H1 (cell line): Measurements from ENCODE around the gene SNX13. TPM values are rescaled to one million over a fixed set of nuclear protein-coding genes. Genes with fewer than 3 reads are reported as not detected.
A peak's percentile ranks its signal among the peaks of the same experiment; 100 is the strongest.

Experiments used
- CTCF ChIA-PET: fragments of 300-600 bp; sonication (Branson Sonifier 250); formaldehyde crosslinking; loops from one replicate; lab custom pipeline; 2021; ENCODE audit not compliant: partially characterized antibody; lab: Charles Lee
- POLR2A ChIA-PET: fragments of 300-600 bp; sonication (Branson Sonifier 250); formaldehyde crosslinking; loops from one replicate; lab custom pipeline; 2021; ENCODE audit warnings: inconsistent platforms; ENCODE audit not compliant: partially characterized antibody; lab: Charles Lee
- DNase-seq, 2 experiments: peaks; one replicate each; pipeline versions ENCODE4 v3.0.0 to v3.0.0-alpha.2; 2010 to 2022; ENCODE audit warnings: low spot score in 2 of 2, low read depth in 1 of 2, mixed read lengths in 1 of 2
- FAIRE-seq: peaks from 2 replicates; lab custom pipeline; 2011; peaks lifted over from hg19 to GRCh38; lab: Jason Lieb, UNC
- H2AFZ ChIP-seq: 2 replicates; pipeline ENCODE4 v1.8.1; 2012; ENCODE audit warnings: low read length, inconsistent platforms
- H2AK5ac ChIP-seq: 2 replicates; pipeline ENCODE4 v1.6.1; 2013; ENCODE audit warnings: low read depth, low read length
- H2BK120ac ChIP-seq: replicated peaks from 2 replicates; pipeline ENCODE3; 2013; ENCODE audit warnings: low read depth, low read length, inconsistent platforms
- H2BK12ac ChIP-seq: 2 replicates; pipeline ENCODE4 v1.6.1; 2013; ENCODE audit warnings: low read depth, low read length
- H2BK15ac ChIP-seq: 2 replicates; pipeline ENCODE4 v1.6.1; 2013; ENCODE audit warnings: low read length
- H2BK20ac ChIP-seq: 2 replicates; pipeline ENCODE4 v1.6.1; 2013; ENCODE audit warnings: low read length
- H2BK5ac ChIP-seq: 2 replicates; pipeline ENCODE4 v1.6.1; 2013; ENCODE audit warnings: low read depth, low read length
- H3K14ac ChIP-seq: 2 replicates; pipeline ENCODE4 v1.6.1; 2013; ENCODE audit warnings: inconsistent platforms; ENCODE audit not compliant: insufficient read length
- H3K18ac ChIP-seq: 2 replicates; pipeline ENCODE4 v1.6.1; 2013; ENCODE audit warnings: low read length; ENCODE audit errors: extremely low read depth
- H3K23ac ChIP-seq: 2 replicates; pipeline ENCODE4 v1.6.1; 2013; ENCODE audit warnings: inconsistent platforms; ENCODE audit not compliant: insufficient read length
- H3K23me2 ChIP-seq: 2 replicates; pipeline ENCODE4 v1.6.1; 2013; ENCODE audit warnings: low read depth, low read length
- H3K27ac ChIP-seq: 2 replicates; pipeline ENCODE4 v1.6.1; 2011; ENCODE audit warnings: low read depth, low read length, inconsistent platforms
- H3K27me3 ChIP-seq, 4 experiments: replicated peaks in 1 of 4; 1 replicate in 1 of 4; 2 replicates in 3 of 4; pipeline versions ENCODE4 v1.6.1 to v1.8.1; 2011 to 2013; ENCODE audit warnings: low read length in 3 of 4, mild to moderate bottlenecking in 3 of 4, inconsistent platforms in 2 of 4, mixed read lengths in 2 of 4, moderate library complexity in 1 of 4; ENCODE audit not compliant: control insufficient read depth in 3 of 4, insufficient read depth in 3 of 4; ENCODE audit errors: extremely low read depth in 1 of 4
- H3K36me3 ChIP-seq, 4 experiments: 2 replicates each; pipeline versions ENCODE4 v1.6.1 to v1.8.1; 2011 to 2013; ENCODE audit warnings: mild to moderate bottlenecking in 4 of 4, low read length in 3 of 4, moderate library complexity in 2 of 4, control low read depth in 1 of 4, inconsistent platforms in 1 of 4; ENCODE audit not compliant: insufficient read depth in 4 of 4, control insufficient read depth in 2 of 4
- H3K4ac ChIP-seq: replicated peaks from 2 replicates; pipeline ENCODE3; 2013; ENCODE audit warnings: low read length, low read depth, mixed read lengths, inconsistent platforms; ENCODE audit not compliant: insufficient read length
- H3K4me1 ChIP-seq, 4 experiments: replicated peaks in 1 of 4; 1 replicate in 1 of 4; 2 replicates in 3 of 4; pipeline versions ENCODE4 v1.6.1 to v1.8.1; 2011 to 2013; ENCODE audit warnings: low read length in 3 of 4, inconsistent platforms in 2 of 4, mixed read lengths in 1 of 4; ENCODE audit not compliant: insufficient read depth in 4 of 4, control insufficient read depth in 3 of 4
- H3K4me2 ChIP-seq, 2 experiments: 2 replicates each; pipeline versions ENCODE4 v1.6.1 to v1.8.1; 2011 to 2013; ENCODE audit warnings: low read depth in 2 of 2, low read length in 2 of 2, control low read depth in 1 of 2, inconsistent platforms in 1 of 2, mild to moderate bottlenecking in 1 of 2; ENCODE audit not compliant: insufficient read depth in 1 of 2
- H3K4me3 ChIP-seq, 4 experiments: fragments of 200-600, 300-600 bp in 1 of 4; sonication (generic), shearing (Covaris generic), sonication (Bioruptor Twin) in 1 of 4; 2 replicates each; pipeline versions ENCODE4 v1.5.1 to v1.8.1; 2011 to 2016; ENCODE audit warnings: low read length in 4 of 4, low read depth in 3 of 4, control low read depth in 2 of 4, inconsistent platforms in 2 of 4, mild to moderate bottlenecking in 2 of 4, mixed read lengths in 1 of 4, moderate library complexity in 1 of 4; ENCODE audit not compliant: insufficient read depth in 2 of 4; ENCODE audit errors: extremely low read depth in 1 of 4
- H3K56ac ChIP-seq: replicated peaks from 2 replicates; pipeline ENCODE3; 2013; ENCODE audit warnings: low read depth, mild to moderate bottlenecking, mixed read lengths, low read length, inconsistent platforms; ENCODE audit not compliant: insufficient read length
- H3K79me1 ChIP-seq: 2 replicates; pipeline ENCODE4 v1.6.1; 2013; ENCODE audit warnings: low read depth, low read length, control low read depth
- H3K79me2 ChIP-seq, 2 experiments: 2 replicates each; pipeline versions ENCODE4 v1.6.1 to v1.8.1; 2012 to 2013; ENCODE audit warnings: low read length in 2 of 2, mild to moderate bottlenecking in 2 of 2, inconsistent platforms in 1 of 2; ENCODE audit not compliant: insufficient read depth in 2 of 2, control insufficient read depth in 1 of 2
- H3K9ac ChIP-seq, 4 experiments: replicated peaks in 1 of 4; 1 replicate in 1 of 4; 2 replicates in 3 of 4; pipeline versions ENCODE4 v1.6.1 to v1.8.1; 2011 to 2013; ENCODE audit warnings: low read depth in 3 of 4, low read length in 3 of 4, control low read depth in 2 of 4, mild to moderate bottlenecking in 2 of 4, moderate library complexity in 2 of 4, inconsistent platforms in 1 of 4; ENCODE audit errors: extremely low read depth in 1 of 4
- H3K9me3 ChIP-seq, 2 experiments: 2 replicates each; pipeline versions ENCODE4 v1.6.1 to v1.8.1; 2012 to 2013; ENCODE audit warnings: mild to moderate bottlenecking in 2 of 2, moderate library complexity in 2 of 2, control low read depth in 1 of 2, inconsistent platforms in 1 of 2, low read depth in 1 of 2, low read length in 1 of 2, mixed read lengths in 1 of 2; ENCODE audit not compliant: insufficient read depth in 2 of 2
- H4K20me1 ChIP-seq, 2 experiments: replicated peaks in 1 of 2; 2 replicates each; pipeline versions ENCODE3 to v1.8.1; 2011 to 2013; ENCODE audit warnings: inconsistent platforms in 2 of 2, low read length in 2 of 2, mild to moderate bottlenecking in 1 of 2; ENCODE audit not compliant: insufficient read depth in 2 of 2, control insufficient read depth in 1 of 2
- H4K5ac ChIP-seq: 2 replicates; pipeline ENCODE4 v1.6.1; 2013; ENCODE audit warnings: low read length, low read depth, mixed read lengths, inconsistent platforms; ENCODE audit not compliant: insufficient read length
- H4K8ac ChIP-seq: 2 replicates; pipeline ENCODE4 v1.8.0; 2013; ENCODE audit warnings: mild to moderate bottlenecking, moderate library complexity, low read length, inconsistent platforms; ENCODE audit not compliant: insufficient read depth; ENCODE audit errors: extremely low read depth
- H4K91ac ChIP-seq: replicated peaks from 2 replicates; pipeline ENCODE3; 2013; ENCODE audit warnings: low read length, mixed read lengths, inconsistent platforms; ENCODE audit not compliant: insufficient read length
- KDM1A ChIP-seq: fragments of 200-600, 300-600 bp; sonication (generic); IDR thresholded peaks from 2 replicates; pipeline ENCODE4 v1.7.1; 2016; ENCODE audit warnings: mild to moderate bottlenecking, low read length, borderline replicate concordance
- RXRA ChIP-seq: IDR thresholded peaks from 2 replicates; pipeline ENCODE4 v1.6.1; 2011; ENCODE audit warnings: low read depth, mild to moderate bottlenecking, low read length, moderate library complexity; ENCODE audit not compliant: insufficient read depth
- WGBS, 2 experiments: shearing (Covaris generic) in 1 of 2; methylation state at CpG; one replicate each; pipeline versions ENCODE4 v1.1.6 to v1.1.7; 2013 to 2015; ENCODE audit warnings: low lambda C conversion rate in 2 of 2, mixed read lengths in 2 of 2, inconsistent platforms in 1 of 2, low coverage in 1 of 2, missing lambda C conversion rate in 1 of 2; ENCODE audit not compliant: insufficient replicate concordance in 2 of 2, insufficient coverage in 1 of 2, insufficient read length in 1 of 2; ENCODE audit errors: extremely low coverage in 1 of 2, missing lambda C conversion rate in 1 of 2; 5-methylcytosine and 5-hydroxymethylcytosine counted together
- polyA plus RNA-seq, 7 experiments: library from polyadenylated mRNA; depleted of rRNA in 3 of 7; stranded (reverse) in 5 of 7; unstranded in 2 of 7; fragments of >200 nt in 5 of 7; fragments of 200-250 nt in 2 of 7; gene quantifications; 1 replicate in 5 of 7; 2 replicates in 1 of 7; 4 replicates in 1 of 7; pipeline versions ENCODE4 v1.2.1 to v1.2.3, GENCODE V29; 2011 to 2013; ENCODE audit warnings: missing spikeins in 2 of 7, mixed read lengths in 2 of 7
- total RNA-seq: library from RNA; stranded (reverse); fragmentation: NEBNext Ultra II Directional; extraction: Animal tissue kit (Norgen Biotek cat#: 25700); gene quantifications from 2 replicates; pipeline ENCODE4 v1.2.1, GENCODE V29; 2021

SNX13 gene
- total and polyA plus RNA-seq, 2 of the 8 experiments (the other 6 are each of a cell fraction or from before 2014, with no cell fraction given) = 5.5 to 27.4 TPM

GRCh38 chr7:17879075-17879661, 61.1 kb downstream of the SNX13 start:
- H3K4me2 ChIP-seq = no peak overlapping the region
- no peak overlapping the region for H3K27ac ChIP-seq
- H2BK120ac ChIP-seq = no peak overlapping the region
- POLR2A ChIA-PET = no interaction called here
- H2BK15ac ChIP-seq = no peak overlapping the region
- no peak overlapping the region for H3K4me3 ChIP-seq
- H3K79me2 ChIP-seq = no peaks in the 10 kb centered on the region
- H4K91ac ChIP-seq = no peak overlapping the region
- no peaks in the 10 kb centered on the region for H3K9me3 ChIP-seq
- H3K18ac ChIP-seq = no peak overlapping the region
- CTCF ChIA-PET = interaction anchor here (0.5 to 0.8 kb wide), 2 partner anchors 90 to 185 kb away, joined by 3 read pairs; no protein-coding TSS in a partner anchor
- H2BK12ac ChIP-seq = no peak overlapping the region
- no peak overlapping the region for H3K14ac ChIP-seq
- H2AFZ ChIP-seq = no peak overlapping the region
- no peaks in the 10 kb centered on the region for H4K20me1 ChIP-seq
- H3K79me1 ChIP-seq = no peaks in the 10 kb centered on the region
- no peak overlapping the region for H3K23ac ChIP-seq
- no peak for DNase-seq
- no peak for FAIRE-seq
- no peak overlapping the region for H4K8ac ChIP-seq
- 85% methylated on average over 2 of the region's 2 CpGs; no CpG with 5 or more reads in 1 of the 2 experiments for WGBS, 2 experiments
- no peak overlapping the region for H2AK5ac ChIP-seq
- TF ChIP-seq RXRA (no peak), KDM1A (0 out of 2 replicates have a peak, but pooled peaks have one; percentile 11)
- TF ChIP-seq, all 59 proteins: peak for 1
- Histone ChIP-seq H2BK20ac (no peak overlapping the region), H3K36me3 (peaks cover 0 to 9% (median 0%) of the 10 kb centered on the region in 4 experiments; a peak in 1 of 8 replicates), H3K27me3 (no peaks in the 10 kb centered on the region), H3K23me2 (no peaks in the 10 kb centered on the region; the same call in 1 of the 2 replicates), H3K4ac (no peak overlapping the region), H3K4me1 (peaks cover 0 to 10% (median 4%) of the 10 kb centered on the region in 4 experiments; a peak in 3 of 7 replicates), H4K5ac (no peak overlapping the region), H3K56ac (no peak overlapping the region), H2BK5ac (no peak overlapping the region), H3K9ac (no peak overlapping the region; a peak in 1 of 7 replicates)
